ENCODE data around the gene KIAA1328. TPM values are rescaled to one million over a fixed set of nuclear protein-coding genes. Genes with fewer than 3 reads are reported as not detected.
A peak's percentile ranks its signal among the peaks of the same experiment; 100 is the strongest.

Gene KIAA1328
- polyA plus RNA-seq = 10 to 100 TPM in 2 of 3 donors, 1 to 10 TPM in 1; 9.4 to 11.8 (median 10.2) TPM

DNA sequence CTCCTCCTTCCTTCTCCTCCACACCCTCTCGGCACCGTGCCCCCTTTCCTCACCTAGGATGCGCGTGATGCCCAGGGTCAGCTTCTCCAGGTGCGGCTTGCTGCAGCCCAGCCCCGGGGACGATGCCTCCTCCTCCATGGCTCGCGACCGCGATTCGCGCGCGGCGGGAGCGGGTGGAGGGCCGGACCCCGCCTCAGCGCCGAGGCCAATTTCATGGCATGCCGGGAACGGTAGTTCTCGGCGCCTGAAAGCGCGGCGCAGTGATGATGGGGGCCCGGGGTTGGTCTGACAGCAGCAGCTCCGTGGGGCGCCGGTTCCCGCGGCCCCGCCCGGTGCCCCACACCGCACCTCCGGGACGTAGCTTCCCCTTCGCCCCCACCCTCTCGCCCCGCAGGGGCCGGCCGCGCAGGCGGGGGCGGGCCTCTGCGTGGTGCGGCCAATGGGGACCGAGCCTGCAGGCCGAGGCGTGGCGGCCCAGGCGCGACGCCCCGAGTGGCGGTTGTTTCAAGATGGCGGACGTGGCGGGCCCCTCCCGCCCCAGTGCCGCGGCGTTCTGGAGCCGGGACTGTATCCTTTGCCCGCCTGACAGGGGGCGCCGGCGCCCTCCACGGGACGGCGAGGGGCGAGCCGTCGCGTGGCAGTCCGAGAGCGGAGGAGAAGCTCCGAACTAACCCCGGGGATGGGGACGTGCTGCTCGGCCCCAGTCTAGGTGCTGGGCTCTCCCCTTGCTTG lies at the start of gene KIAA1328, which contains the start of gene TPGS2:
Gene KIAA1328 (plus strand): TSS at position 498 of the 732 bp plus-strand sequence. CDS start 12 bp downstream, at position 510.
Gene TPGS2 (minus strand): TSS at position 373 of the 732 bp plus-strand sequence. CDS start 235 bp downstream, at position 138.
- H3K4me3 Mint-ChIP-seq = peak within 1 kb of the TSS; percentile 83 to 96 (median 84)

DNA sequence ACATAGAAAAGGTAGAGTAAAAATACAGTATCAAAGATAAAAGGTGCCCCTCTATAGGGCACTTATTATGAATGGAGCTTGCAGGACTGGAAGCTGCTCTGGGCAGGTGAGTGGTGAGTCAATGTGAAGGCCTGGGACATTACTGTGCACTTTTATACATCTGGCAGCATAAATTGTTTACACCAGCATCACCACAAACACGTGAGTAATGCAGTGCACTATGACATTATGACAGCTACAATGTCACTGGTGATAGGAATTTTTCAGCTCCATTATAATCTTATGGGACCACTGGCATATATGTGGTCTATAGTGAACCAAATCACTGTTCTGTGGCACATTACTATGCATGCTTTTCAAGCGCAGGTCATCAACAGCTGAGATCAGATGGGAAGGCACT lies 48.2 kb upstream of the KIAA1328 start:
- no peaks in the 10 kb centered on the region for H3K27me3 Mint-ChIP-seq (ENCODE audit: low read depth in 3 of 3)
- no peak overlapping the region for H3K4me3 Mint-ChIP-seq
- no peak for DNase-seq

More for the DNA sequence above, at the start of gene KIAA1328, which contains the start of gene TPGS2:
- no peaks in the 10 kb centered on the region for H3K36me3 Mint-ChIP-seq
- H3K27me3 Mint-ChIP-seq (ENCODE audit: low read depth in 3 of 3) = peaks cover 0 to 7% (median 0%) of the 10 kb centered on the region in 3 donors
- H3K9me3 Mint-ChIP-seq = no peaks in the 10 kb centered on the region
- peak within 1 kb of the TSS; percentile 76 to 91 (median 86) for H3K27ac Mint-ChIP-seq
- peak; percentile 87 to 89 (median 88) for DNase-seq
- peaks cover 29 to 38% of the 10 kb centered on the region in 2 donors for H3K4me1 Mint-ChIP-seq

GRCh38 chr18:36782710-36783109 lies 46.2 kb upstream of the KIAA1328 start:
- Mint-ChIP-seq H3K36me3 (peaks cover 8 to 30% (median 21%) of the 10 kb centered on the region in 3 donors), H3K4me3 (no peak overlapping the region), H3K9me3 (no peaks in the 10 kb centered on the region), H3K4me1 (peaks cover 3 to 11% of the 10 kb centered on the region in 2 donors), H3K27me3 (ENCODE audit: low read depth in 3 of 3) (no peaks in the 10 kb centered on the region), H3K27ac (no peak overlapping the region)
- DNase-seq = no peak

More for the DNA sequence above, 48.2 kb upstream of the KIAA1328 start:
- Mint-ChIP-seq H3K4me1 (peaks cover 0 to 1% of the 10 kb centered on the region in 2 donors), H3K36me3 (peaks cover 6 to 22% (median 15%) of the 10 kb centered on the region in 3 donors), H3K9me3 (no peaks in the 10 kb centered on the region), H3K27ac (no peak overlapping the region)

- peaks cover 3 to 11% of the 10 kb centered on the region in 2 donors for H3K4me1 Mint-ChIP-seq
- no peak overlapping the region for H3K4me3 Mint-ChIP-seq
- DNase-seq = no peak
- no peaks in the 10 kb centered on the region for H3K9me3 Mint-ChIP-seq
- no peaks in the 10 kb centered on the region for H3K27me3 Mint-ChIP-seq (ENCODE audit: low read depth in 3 of 3)
- H3K27ac Mint-ChIP-seq = no peak overlapping the region
- peaks cover 8 to 30% (median 16%) of the 10 kb centered on the region in 3 donors for H3K36me3 Mint-ChIP-seq
Measured at GRCh38 chr18:36783792-36784191, 45.1 kb upstream of the KIAA1328 start.

DNA sequence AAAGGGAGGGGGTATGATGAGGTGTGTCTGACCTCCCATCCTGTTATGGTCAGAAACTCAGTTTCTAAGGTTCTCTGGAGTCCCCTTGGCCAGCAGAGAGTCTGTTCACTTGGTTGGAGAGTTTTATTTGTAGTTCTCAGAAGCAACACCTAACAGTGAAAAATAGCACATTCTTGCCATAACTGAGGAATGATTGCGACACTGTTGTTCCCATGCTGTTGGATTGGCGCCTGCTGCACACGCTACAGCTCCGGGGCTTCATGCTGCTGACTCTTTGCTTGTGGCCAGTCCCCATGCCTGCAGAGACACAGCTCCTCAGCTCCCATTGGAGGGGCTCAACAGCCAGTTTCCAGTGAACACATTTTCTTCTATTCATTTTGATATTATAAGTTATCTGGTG lies 42.2 kb upstream of the KIAA1328 start:
- H3K27me3 Mint-ChIP-seq (ENCODE audit: low read depth in 3 of 3) = peaks cover 0 to 1% (median 0%) of the 10 kb centered on the region in 3 donors
- no peak for DNase-seq
- H3K4me3 Mint-ChIP-seq = no peak overlapping the region
- H3K4me1 Mint-ChIP-seq = peaks cover 3 to 11% of the 10 kb centered on the region in 2 donors
- peaks cover 22 to 47% (median 38%) of the 10 kb centered on the region in 3 donors for H3K36me3 Mint-ChIP-seq
- H3K27ac Mint-ChIP-seq = no peak overlapping the region
- no peaks in the 10 kb centered on the region for H3K9me3 Mint-ChIP-seq

DNA sequence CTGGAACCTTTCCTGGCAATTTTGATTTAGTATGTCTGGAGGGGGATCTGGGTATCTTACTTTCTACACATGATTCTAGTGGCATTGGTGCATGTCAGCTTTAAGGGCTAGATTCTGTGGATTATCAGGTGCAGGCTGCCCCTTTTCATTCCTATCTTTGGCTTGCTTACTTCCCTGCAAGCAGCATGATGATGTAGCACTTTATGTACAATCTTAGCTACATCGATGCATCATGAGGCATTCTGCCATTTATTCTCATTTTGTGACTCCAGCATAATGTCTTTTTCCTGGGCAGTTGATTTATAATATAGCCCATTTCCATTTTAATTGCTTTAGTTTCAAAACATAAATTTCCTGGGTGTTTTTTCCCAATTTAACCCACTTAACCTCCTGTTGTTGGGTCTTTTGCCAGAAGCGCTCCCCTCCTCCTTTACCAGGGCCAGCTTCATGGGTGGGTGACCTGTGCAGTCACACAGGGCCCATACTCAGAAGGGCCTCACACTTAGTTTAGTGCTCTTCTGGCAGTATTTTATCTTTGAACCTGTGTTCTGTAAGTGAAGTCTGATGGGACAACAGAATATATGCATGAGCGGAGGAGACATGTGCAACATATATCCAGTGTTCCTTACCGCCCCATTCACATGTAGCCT lies 36.2 kb upstream of the KIAA1328 start:
- Mint-ChIP-seq H3K9me3 (no peaks in the 10 kb centered on the region), H3K4me1 (no peaks in the 10 kb centered on the region), H3K27me3 (ENCODE audit: low read depth in 3 of 3) (peaks cover 0 to 2% (median 1%) of the 10 kb centered on the region in 3 donors), H3K4me3 (no peak overlapping the region), H3K27ac (peak overlapping the region in 1 of 6 donors; percentile 21), H3K36me3 (peaks cover 43 to 75% (median 61%) of the 10 kb centered on the region in 3 donors)
- no peak for DNase-seq

DNA sequence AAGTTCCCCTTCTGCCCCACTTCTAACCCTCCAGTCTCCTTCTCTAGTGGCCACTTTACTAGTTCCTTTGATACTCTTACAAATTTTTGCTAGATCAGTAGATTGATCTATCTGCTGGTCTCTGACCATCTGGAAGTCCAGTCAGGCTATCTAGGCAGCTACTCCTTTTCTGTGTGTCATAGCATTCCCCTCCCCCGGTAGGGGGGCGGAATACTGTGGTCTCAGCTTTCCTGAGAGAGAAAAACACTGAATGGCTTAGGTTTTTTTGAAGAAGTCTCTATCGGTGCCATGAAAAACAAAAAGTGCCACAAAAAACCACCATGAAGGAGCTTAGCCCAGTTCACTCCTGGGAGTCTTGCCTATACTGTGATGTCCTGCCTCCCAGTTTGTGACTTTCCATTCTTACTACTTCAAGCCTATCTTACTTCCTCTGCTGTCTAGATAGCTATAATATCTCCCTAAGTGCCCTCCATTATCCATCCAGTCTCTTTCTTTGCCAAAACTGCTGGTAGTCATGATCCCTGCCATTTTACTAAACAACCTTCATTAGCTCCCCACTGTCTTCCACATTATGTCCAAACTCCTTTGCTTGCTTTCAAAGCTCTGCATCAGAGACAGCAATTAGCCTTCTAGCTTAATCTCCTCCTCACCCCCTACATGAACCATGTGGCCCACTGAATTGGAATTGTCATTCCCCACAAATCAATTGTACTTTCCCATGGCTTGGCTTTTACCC lies 30.0 kb upstream of the KIAA1328 start:
- no peak overlapping the region for H3K4me3 Mint-ChIP-seq
- H3K9me3 Mint-ChIP-seq = peaks cover 0 to 2% (median 0%) of the 10 kb centered on the region in 6 donors
- no peaks in the 10 kb centered on the region for H3K4me1 Mint-ChIP-seq
- H3K36me3 Mint-ChIP-seq = peaks cover 26 to 69% (median 42%) of the 10 kb centered on the region in 3 donors
- H3K27me3 Mint-ChIP-seq (ENCODE audit: low read depth in 3 of 3) = peaks cover 0 to 2% (median 0%) of the 10 kb centered on the region in 3 donors
- no peak overlapping the region for H3K27ac Mint-ChIP-seq
- DNase-seq = no peak

GRCh38 chr18:36805105-36805504 lies 23.8 kb upstream of the KIAA1328 start:
- DNase-seq = no peak
- H3K27ac Mint-ChIP-seq = no peak overlapping the region
- peaks cover 1 to 8% of the 10 kb centered on the region in 2 donors for H3K4me1 Mint-ChIP-seq
- peaks cover 28 to 60% (median 31%) of the 10 kb centered on the region in 3 donors for H3K36me3 Mint-ChIP-seq
- peaks cover 0 to 2% (median 0%) of the 10 kb centered on the region in 3 donors for H3K27me3 Mint-ChIP-seq (ENCODE audit: low read depth in 3 of 3)
- H3K4me3 Mint-ChIP-seq = no peak overlapping the region
- no peaks in the 10 kb centered on the region for H3K9me3 Mint-ChIP-seq

- Mint-ChIP-seq H3K4me3 (no peak overlapping the region), H3K36me3 (peaks cover 11 to 41% (median 24%) of the 10 kb centered on the region in 3 donors), H3K4me1 (peaks cover 1 to 8% of the 10 kb centered on the region in 2 donors), H3K27me3 (ENCODE audit: low read depth in 3 of 3) (peaks cover 0 to 2% (median 0%) of the 10 kb centered on the region in 3 donors), H3K9me3 (no peaks in the 10 kb centered on the region), H3K27ac (no peak overlapping the region)
- no peak for DNase-seq
Measured at GRCh38 chr18:36808681-36809080, 20.2 kb upstream of the KIAA1328 start.

GRCh38 chr18:36809590-36810381 lies 19.1 kb upstream of the KIAA1328 start:
- peaks cover 1 to 8% of the 10 kb centered on the region in 2 donors for H3K4me1 Mint-ChIP-seq
- DNase-seq = peak; percentile 53 to 63 (median 58)
- no peaks in the 10 kb centered on the region for H3K9me3 Mint-ChIP-seq
- H3K27me3 Mint-ChIP-seq (ENCODE audit: low read depth in 3 of 3) = peaks cover 0 to 2% (median 0%) of the 10 kb centered on the region in 3 donors
- no peak overlapping the region for H3K27ac Mint-ChIP-seq
- H3K4me3 Mint-ChIP-seq = no peak overlapping the region
- H3K36me3 Mint-ChIP-seq = peaks cover 11 to 32% (median 16%) of the 10 kb centered on the region in 3 donors

- Mint-ChIP-seq H3K36me3 (peaks cover 5 to 23% (median 6%) of the 10 kb centered on the region in 3 donors), H3K9me3 (no peaks in the 10 kb centered on the region), H3K4me1 (peaks cover 1 to 8% of the 10 kb centered on the region in 2 donors), H3K4me3 (no peak overlapping the region), H3K27me3 (ENCODE audit: low read depth in 3 of 3) (peaks cover 0 to 2% (median 0%) of the 10 kb centered on the region in 3 donors), H3K27ac (no peak overlapping the region)
- DNase-seq = no peak
Measured at GRCh38 chr18:36811430-36811829, 17.5 kb upstream of the KIAA1328 start.

- H3K4me1 Mint-ChIP-seq = peaks cover 1 to 8% of the 10 kb centered on the region in 2 donors
- no peak overlapping the region for H3K27ac Mint-ChIP-seq
- no peak for DNase-seq
- no peak overlapping the region for H3K4me3 Mint-ChIP-seq
- peaks cover 0 to 2% (median 0%) of the 10 kb centered on the region in 3 donors for H3K27me3 Mint-ChIP-seq (ENCODE audit: low read depth in 3 of 3)
- no peaks in the 10 kb centered on the region for H3K9me3 Mint-ChIP-seq
- H3K36me3 Mint-ChIP-seq = peaks cover 4 to 22% (median 6%) of the 10 kb centered on the region in 3 donors
Measured at GRCh38 chr18:36811955-36812354, 17.0 kb upstream of the KIAA1328 start.

DNA sequence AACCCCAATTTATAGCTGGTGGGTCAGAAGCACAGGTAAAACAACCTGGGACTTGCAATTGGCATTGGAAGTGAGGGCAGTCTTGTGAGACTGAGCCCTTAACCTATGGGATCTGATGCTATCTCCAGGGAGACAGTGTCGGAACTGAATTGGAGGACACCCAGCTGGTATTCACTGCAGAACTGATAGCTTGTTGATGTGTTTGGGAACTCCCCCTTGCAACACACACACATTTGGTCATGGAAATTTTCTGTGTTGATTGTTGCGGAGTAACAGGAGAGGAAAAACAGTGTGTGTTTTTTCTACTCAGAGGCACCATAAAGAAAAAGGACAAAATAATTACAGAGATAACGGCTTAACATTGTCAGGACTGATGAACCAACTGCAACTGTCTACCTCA lies 16.2 kb upstream of the KIAA1328 start:
- peaks cover 1 to 8% of the 10 kb centered on the region in 2 donors for H3K4me1 Mint-ChIP-seq
- H3K27ac Mint-ChIP-seq = no peak overlapping the region
- no peaks in the 10 kb centered on the region for H3K27me3 Mint-ChIP-seq (ENCODE audit: low read depth in 3 of 3)
- no peak for DNase-seq
- no peaks in the 10 kb centered on the region for H3K9me3 Mint-ChIP-seq
- no peak overlapping the region for H3K4me3 Mint-ChIP-seq
- H3K36me3 Mint-ChIP-seq = peaks cover 3 to 16% (median 6%) of the 10 kb centered on the region in 3 donors
